ENCODE data around the gene PPP3R2. TPM values are rescaled to one million over a fixed set of nuclear protein-coding genes. Genes with fewer than 3 reads are reported as not detected.

The PPP3R2 gene, protein sequence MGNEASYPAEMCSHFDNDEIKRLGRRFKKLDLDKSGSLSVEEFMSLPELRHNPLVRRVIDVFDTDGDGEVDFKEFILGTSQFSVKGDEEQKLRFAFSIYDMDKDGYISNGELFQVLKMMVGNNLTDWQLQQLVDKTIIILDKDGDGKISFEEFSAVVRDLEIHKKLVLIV
- not detected in 2 replicates for total RNA-seq (2014; rRNA removed; shearing (Covaris generic))

DNA sequence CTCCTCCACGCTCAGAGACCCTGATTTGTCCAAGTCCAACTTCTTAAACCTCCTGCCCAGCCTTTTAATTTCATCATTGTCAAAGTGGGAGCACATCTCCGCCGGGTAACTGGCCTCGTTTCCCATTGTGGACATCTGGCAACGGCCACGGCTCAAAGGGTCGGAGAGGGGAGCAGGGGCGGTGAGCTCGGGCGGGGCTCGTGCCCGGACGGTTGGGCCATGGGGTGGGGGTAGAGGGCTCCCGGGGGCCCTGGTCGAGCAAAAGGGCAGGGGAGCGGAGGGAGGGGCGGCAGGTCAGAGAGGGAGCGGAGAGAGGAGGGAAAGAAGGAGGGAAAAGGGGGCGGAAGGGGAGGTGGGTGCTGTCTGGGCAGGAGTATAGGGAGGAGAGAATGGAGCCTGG, at the start of gene PPP3R2:
Gene PPP3R2 (minus strand): TSS at position 174 of the 400 bp plus-strand sequence. CDS start 48 bp downstream, at position 126.
- H3K27ac ChIP-seq: no peak within 1 kb of the TSS
- no peaks in the 10 kb centered on the region for H3K9me3 ChIP-seq (replicated peaks)
- DNase-seq (ENCODE audit: low read depth in 1 of 2, low spot score in 2 of 2): no peak
- H3K27me3 ChIP-seq (replicated peaks): no peaks in the 10 kb centered on the region
- peaks cover 1% of the 10 kb centered on the region; the same call in 1 of the 2 replicates for H3K4me1 ChIP-seq (replicated peaks)
- no peak within 1 kb of the TSS for H3K4me3 ChIP-seq
- no peaks in the 10 kb centered on the region for H3K36me3 ChIP-seq

GRCh38 chr9:101639785-101640665, 45.3 kb upstream of the PPP3R2 start:
- DNase-seq (ENCODE audit: low read depth in 1 of 2, low spot score in 2 of 2): no peak
- Histone ChIP-seq H3K4me1 (replicated peaks) (no peaks in the 10 kb centered on the region), H3K4me3 (no peak overlapping the region), H3K27me3 (replicated peaks) (no peaks in the 10 kb centered on the region), H3K36me3 (no peaks in the 10 kb centered on the region), H3K9me3 (replicated peaks) (no peaks in the 10 kb centered on the region), H3K27ac (no peak overlapping the region)

DNA sequence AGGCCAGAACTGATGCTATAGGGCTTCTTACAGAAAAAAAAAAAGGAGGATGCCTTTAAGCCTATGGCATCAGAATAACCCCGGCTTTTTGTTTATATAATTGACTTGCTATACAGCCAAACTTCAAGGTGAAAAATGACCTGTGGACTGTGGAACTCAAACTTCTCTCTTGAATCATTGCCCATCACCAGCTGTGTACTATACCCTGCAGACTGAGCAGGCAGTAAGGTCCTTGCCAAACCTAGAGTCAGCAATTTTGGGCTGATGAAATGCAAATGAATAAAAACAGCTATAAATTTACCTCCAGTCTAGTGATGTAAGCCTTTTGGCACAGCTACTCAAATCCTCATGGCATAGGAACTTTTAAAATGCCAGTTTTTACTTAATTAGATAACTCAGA, 44.5 kb upstream of the PPP3R2 start:
- no peaks in the 10 kb centered on the region for H3K27me3 ChIP-seq (replicated peaks)
- H3K36me3 ChIP-seq: no peaks in the 10 kb centered on the region
- no peaks in the 10 kb centered on the region for H3K9me3 ChIP-seq (replicated peaks)
- DNase-seq (ENCODE audit: low read depth in 1 of 2, low spot score in 2 of 2): no peak
- H3K27ac ChIP-seq: no peak overlapping the region
- no peak overlapping the region for H3K4me3 ChIP-seq
- no peaks in the 10 kb centered on the region for H3K4me1 ChIP-seq (replicated peaks)

- Histone ChIP-seq H3K27ac (no peak overlapping the region), H3K4me1 (replicated peaks) (no peaks in the 10 kb centered on the region)
- DNase-seq (ENCODE audit: low read depth in 1 of 2, low spot score in 2 of 2): no peak
These were observed 41.5 kb upstream of the PPP3R2 start for GRCh38 chr9:101636247-101636646.

GRCh38 chr9:101635473-101635872, 40.7 kb upstream of the PPP3R2 start:
- no peaks in the 10 kb centered on the region for H3K4me1 ChIP-seq (replicated peaks)
- no peaks in the 10 kb centered on the region for H3K36me3 ChIP-seq
- no peak overlapping the region for H3K4me3 ChIP-seq
- no peak for DNase-seq (ENCODE audit: low read depth in 1 of 2, low spot score in 2 of 2)
- H3K27ac ChIP-seq: no peak overlapping the region
- no peaks in the 10 kb centered on the region for H3K27me3 ChIP-seq (replicated peaks)
- H3K9me3 ChIP-seq (replicated peaks): no peaks in the 10 kb centered on the region

More at GRCh38 chr9:101636247-101636646, 41.5 kb upstream of the PPP3R2 start:
- H3K27me3 ChIP-seq (replicated peaks): no peaks in the 10 kb centered on the region
- H3K4me3 ChIP-seq: no peak overlapping the region
- no peaks in the 10 kb centered on the region for H3K36me3 ChIP-seq
- H3K9me3 ChIP-seq (replicated peaks): no peaks in the 10 kb centered on the region

DNA sequence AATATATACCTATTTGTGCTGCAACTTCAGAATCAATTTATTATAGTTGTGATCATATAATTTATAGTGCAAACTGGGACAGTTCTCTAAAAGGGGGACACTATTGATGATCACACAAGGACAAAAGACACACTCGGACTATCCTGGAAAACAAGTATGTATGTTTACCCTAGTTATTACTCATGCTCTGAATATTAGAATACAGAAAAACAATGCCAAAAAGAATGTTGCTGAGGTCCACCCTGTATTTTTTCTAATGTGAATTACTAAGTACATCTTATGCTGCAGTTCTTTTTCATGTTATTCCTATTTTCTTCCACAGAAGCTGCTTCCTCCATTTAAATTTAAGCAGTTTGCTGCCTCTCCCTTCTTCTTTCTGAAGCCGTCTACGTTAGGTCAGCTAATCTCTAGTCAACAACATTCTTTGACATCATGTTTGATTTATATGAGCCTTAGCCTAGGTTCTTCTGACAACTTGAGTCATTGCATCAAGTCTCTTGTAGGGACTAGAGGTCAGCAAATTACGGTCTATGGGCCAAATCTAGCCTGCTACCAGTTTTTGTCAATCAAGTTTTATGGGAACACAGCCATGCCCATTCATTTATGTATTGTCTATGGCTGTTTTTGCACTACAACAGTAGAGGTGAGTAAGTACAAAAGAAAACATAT, 40.1 kb upstream of the PPP3R2 start:
- Histone ChIP-seq H3K4me1 (replicated peaks) (no peaks in the 10 kb centered on the region), H3K27me3 (replicated peaks) (no peaks in the 10 kb centered on the region), H3K9me3 (replicated peaks) (no peaks in the 10 kb centered on the region), H3K4me3 (no peak overlapping the region), H3K36me3 (no peaks in the 10 kb centered on the region), H3K27ac (no peak overlapping the region)
- DNase-seq (ENCODE audit: low read depth in 1 of 2, low spot score in 2 of 2): no peak

DNA sequence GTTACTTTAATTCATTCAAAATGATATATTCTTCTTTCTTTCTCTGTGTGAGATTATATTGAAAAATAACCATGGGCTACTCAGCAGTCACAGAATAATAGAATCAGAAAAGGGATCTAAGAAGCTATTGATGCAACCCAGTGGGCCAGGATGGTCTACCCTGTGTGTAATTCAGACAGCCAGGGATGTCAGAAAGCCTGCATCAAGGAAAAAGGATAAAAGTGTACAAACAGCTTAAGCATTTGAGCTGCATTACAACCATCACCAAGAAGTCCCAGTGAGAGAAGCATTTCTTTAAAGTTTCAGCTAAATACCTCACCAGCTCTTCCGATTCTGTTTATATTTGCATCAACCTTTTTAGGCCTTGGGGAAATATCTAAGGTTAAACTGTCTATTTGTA, 37.8 kb upstream of the PPP3R2 start:
- H3K4me1 ChIP-seq (replicated peaks): no peaks in the 10 kb centered on the region
- no peak for DNase-seq (ENCODE audit: low read depth in 1 of 2, low spot score in 2 of 2)
- no peak overlapping the region for H3K27ac ChIP-seq
- no peaks in the 10 kb centered on the region for H3K27me3 ChIP-seq (replicated peaks)
- no peaks in the 10 kb centered on the region for H3K36me3 ChIP-seq
- H3K4me3 ChIP-seq: no peak overlapping the region
- H3K9me3 ChIP-seq (replicated peaks): no peaks in the 10 kb centered on the region

GRCh38 chr9:101631892-101632291, 37.1 kb upstream of the PPP3R2 start:
- no peak for DNase-seq (ENCODE audit: low read depth in 1 of 2, low spot score in 2 of 2)
- Histone ChIP-seq H3K9me3 (replicated peaks) (no peaks in the 10 kb centered on the region), H3K36me3 (no peaks in the 10 kb centered on the region), H3K27me3 (replicated peaks) (no peaks in the 10 kb centered on the region), H3K4me1 (replicated peaks) (no peaks in the 10 kb centered on the region), H3K4me3 (no peak overlapping the region), H3K27ac (no peak overlapping the region)

DNA sequence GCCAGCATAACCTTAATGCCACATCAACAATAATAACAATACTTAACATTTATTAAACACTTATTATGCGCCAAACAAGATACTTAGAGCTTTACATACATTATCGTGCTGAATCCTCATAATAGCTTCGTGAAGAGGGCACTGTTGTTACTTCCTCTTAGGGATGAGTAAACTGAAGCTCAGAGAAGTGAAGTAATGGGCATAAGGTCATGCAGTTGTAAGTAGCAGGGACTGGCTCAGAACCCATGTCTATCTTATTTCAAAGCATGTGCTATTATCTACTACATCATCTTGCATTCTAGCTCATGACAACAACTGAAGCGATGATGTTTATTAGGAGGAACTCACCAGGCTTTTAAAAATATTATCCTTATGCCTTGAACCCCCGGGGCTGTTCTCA, 34.9 kb upstream of the PPP3R2 start:
- Histone ChIP-seq H3K36me3 (no peaks in the 10 kb centered on the region), H3K9me3 (replicated peaks) (no peaks in the 10 kb centered on the region), H3K27me3 (replicated peaks) (no peaks in the 10 kb centered on the region), H3K4me3 (no peak overlapping the region), H3K27ac (no peak overlapping the region), H3K4me1 (replicated peaks) (no peaks in the 10 kb centered on the region)
- DNase-seq (ENCODE audit: low read depth in 1 of 2, low spot score in 2 of 2): no peak

GRCh38 chr9:101628173-101628572, 33.4 kb upstream of the PPP3R2 start:
- Histone ChIP-seq H3K27me3 (replicated peaks) (no peaks in the 10 kb centered on the region), H3K9me3 (replicated peaks) (no peaks in the 10 kb centered on the region), H3K4me1 (replicated peaks) (no peaks in the 10 kb centered on the region), H3K4me3 (no peak overlapping the region), H3K27ac (no peak overlapping the region), H3K36me3 (no peaks in the 10 kb centered on the region)
- no peak for DNase-seq (ENCODE audit: low read depth in 1 of 2, low spot score in 2 of 2)

DNA sequence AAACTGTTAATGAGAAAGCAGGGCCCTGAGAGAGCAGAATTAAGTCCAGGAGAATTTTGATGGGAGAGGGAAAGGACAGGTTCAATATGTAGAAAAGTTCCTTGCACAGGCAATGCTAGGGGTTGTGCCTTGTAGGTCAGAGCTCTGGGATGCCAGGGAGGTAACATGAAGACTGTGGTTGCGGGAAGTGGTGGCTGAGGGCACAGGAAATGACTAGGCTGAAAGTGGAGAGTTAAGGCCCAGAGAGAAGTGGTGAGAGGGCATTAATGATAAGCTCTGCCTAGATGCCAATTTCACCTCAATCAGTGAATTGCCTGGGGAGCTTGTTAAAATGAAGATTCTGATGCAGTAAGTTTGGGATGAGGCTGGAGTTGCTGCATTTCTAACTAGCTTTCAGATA, 31.5 kb upstream of the PPP3R2 start:
- H3K4me3 ChIP-seq: no peak overlapping the region
- H3K9me3 ChIP-seq (replicated peaks): no peaks in the 10 kb centered on the region
- H3K36me3 ChIP-seq: no peaks in the 10 kb centered on the region
- H3K27me3 ChIP-seq (replicated peaks): no peaks in the 10 kb centered on the region
- no peaks in the 10 kb centered on the region for H3K4me1 ChIP-seq (replicated peaks)
- no peak for DNase-seq (ENCODE audit: low read depth in 1 of 2, low spot score in 2 of 2)
- H3K27ac ChIP-seq: no peak overlapping the region

GRCh38 chr9:101625876-101626275, 31.1 kb upstream of the PPP3R2 start:
- H3K4me1 ChIP-seq (replicated peaks): no peaks in the 10 kb centered on the region
- no peak overlapping the region for H3K27ac ChIP-seq
- no peak for DNase-seq (ENCODE audit: low read depth in 1 of 2, low spot score in 2 of 2)
- no peaks in the 10 kb centered on the region for H3K36me3 ChIP-seq
- H3K9me3 ChIP-seq (replicated peaks): no peaks in the 10 kb centered on the region
- H3K27me3 ChIP-seq (replicated peaks): no peaks in the 10 kb centered on the region
- H3K4me3 ChIP-seq: no peak overlapping the region

DNA sequence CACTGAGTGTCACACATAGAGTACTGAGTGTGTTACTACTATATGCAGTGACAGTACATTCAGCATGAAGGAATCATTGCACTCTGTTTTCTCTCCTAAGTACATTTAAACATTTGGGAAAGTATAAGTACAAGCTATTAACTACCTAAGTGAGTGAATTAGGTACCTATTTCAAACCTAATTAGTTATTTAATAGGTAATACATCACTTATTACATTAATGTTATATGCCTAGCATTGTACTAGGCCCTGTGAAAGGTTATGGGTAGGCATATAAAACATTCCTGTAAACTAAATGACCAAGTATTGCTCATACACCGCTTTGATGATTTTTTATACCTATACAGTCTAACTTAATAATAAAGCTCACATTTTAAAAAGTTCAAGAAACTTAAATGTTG, 25.7 kb upstream of the PPP3R2 start:
- Histone ChIP-seq H3K4me3 (no peak overlapping the region), H3K4me1 (replicated peaks) (no peaks in the 10 kb centered on the region), H3K27me3 (replicated peaks) (no peaks in the 10 kb centered on the region), H3K27ac (no peak overlapping the region), H3K36me3 (no peaks in the 10 kb centered on the region), H3K9me3 (replicated peaks) (no peaks in the 10 kb centered on the region)
- DNase-seq (ENCODE audit: low read depth in 1 of 2, low spot score in 2 of 2): no peak

- no peaks in the 10 kb centered on the region for H3K36me3 ChIP-seq
- H3K27ac ChIP-seq: no peak overlapping the region
- H3K4me1 ChIP-seq (replicated peaks): no peaks in the 10 kb centered on the region
- no peak for DNase-seq (ENCODE audit: low read depth in 1 of 2, low spot score in 2 of 2)
- H3K4me3 ChIP-seq: no peak overlapping the region
- H3K9me3 ChIP-seq (replicated peaks): no peaks in the 10 kb centered on the region
- H3K27me3 ChIP-seq (replicated peaks): no peaks in the 10 kb centered on the region
These were observed 23.9 kb upstream of the PPP3R2 start for GRCh38 chr9:101618698-101619097.

All from SJSA1 (cell line).